CD14-positive monocyte (primary cell): ENCODE measurements around the gene HMGCS2. TPM values are rescaled to one million over a fixed set of nuclear protein-coding genes. Genes with fewer than 3 reads are reported as not detected.

Experiments used
- DNase-seq, 3 donors: peaks; one replicate each; pipeline ENCODE4 v3.0.0-alpha.2; 2011 to 2022
- H2AFZ ChIP-seq: 2 replicates; pipeline ENCODE4 v1.6.0; 2012; ENCODE audit warnings: mild to moderate bottlenecking, low read depth, low read length, inconsistent platforms; ENCODE audit not compliant: insufficient read depth, poor library complexity, severe bottlenecking
- H3K27ac ChIP-seq, 2 donors: 1 replicate in 1 of 2; 2 replicates in 1 of 2; pipeline ENCODE4 v1.5.1; 2012 to 2013; ENCODE audit warnings: low read length in 2 of 2, control low read depth in 1 of 2, inconsistent platforms in 1 of 2, low read depth in 1 of 2, mild to moderate bottlenecking in 1 of 2
- H3K27me3 ChIP-seq, 2 donors: one replicate each; pipeline versions ENCODE4 v1.6.0 to v1.6.1; 2011 to 2013; ENCODE audit warnings: low read length in 2 of 2; ENCODE audit not compliant: control insufficient read depth in 2 of 2, insufficient read depth in 2 of 2
- H3K36me3 ChIP-seq, 2 donors: replicated peaks in 1 of 2; 1 replicate in 1 of 2; 2 replicates in 1 of 2; pipeline versions ENCODE4 v1.5.1 to v1.6.1; 2012 to 2013; ENCODE audit warnings: low read length in 2 of 2, control low read depth in 1 of 2, inconsistent platforms in 1 of 2, mild to moderate bottlenecking in 1 of 2; ENCODE audit not compliant: insufficient read depth in 2 of 2, control insufficient read depth in 1 of 2
- H3K4me1 ChIP-seq, 2 donors: 1 replicate in 1 of 2; 2 replicates in 1 of 2; pipeline versions ENCODE4 v1.5.1 to v1.6.1; 2012 to 2013; ENCODE audit warnings: low read length in 2 of 2, control low read depth in 1 of 2, inconsistent platforms in 1 of 2, mild to moderate bottlenecking in 1 of 2, moderate library complexity in 1 of 2; ENCODE audit not compliant: insufficient read depth in 2 of 2, control insufficient read depth in 1 of 2
- H3K4me2 ChIP-seq: replicated peaks from 2 replicates; pipeline ENCODE3; 2012; ENCODE audit warnings: low read length, moderate library complexity, mild to moderate bottlenecking; ENCODE audit not compliant: poor library complexity, severe bottlenecking; ENCODE audit errors: extremely low read depth
- H3K4me3 ChIP-seq, 3 experiments: fragments of 200-600 bp in 1 of 3; sonication (generic) in 1 of 3; replicated peaks in 1 of 3; 1 replicate in 2 of 3; 2 replicates in 1 of 3; pipeline ENCODE4 v1.5.1; 2011 to 2013; ENCODE audit warnings: low read length in 3 of 3, mild to moderate bottlenecking in 3 of 3, control low read depth in 2 of 3, low read depth in 2 of 3, inconsistent platforms in 1 of 3, moderate library complexity in 1 of 3
- H3K79me2 ChIP-seq: 2 replicates; pipeline ENCODE4 v1.6.0; 2012; ENCODE audit warnings: mild to moderate bottlenecking, control low read depth, inconsistent platforms, low read length, moderate library complexity; ENCODE audit not compliant: insufficient read depth
- H3K9ac ChIP-seq: 2 replicates; pipeline ENCODE4 v1.6.0; 2017; ENCODE audit warnings: low read length, mild to moderate bottlenecking; ENCODE audit not compliant: insufficient read depth, poor library complexity, severe bottlenecking
- H3K9me3 ChIP-seq, 2 donors: replicated peaks in 1 of 2; 1 replicate in 1 of 2; 2 replicates in 1 of 2; pipeline versions ENCODE4 v1.5.1 to v1.6.1; 2012 to 2013; ENCODE audit warnings: low read length in 2 of 2, control low read depth in 1 of 2; ENCODE audit not compliant: control insufficient read depth in 1 of 2, insufficient read depth in 1 of 2
- H4K20me1 ChIP-seq: 2 replicates; pipeline ENCODE4 v1.6.0; 2012; ENCODE audit warnings: mild to moderate bottlenecking, low read length, control low read depth, moderate library complexity; ENCODE audit not compliant: insufficient read depth
- H3K27ac Mint-ChIP-seq, 7 donors: one replicate each; pipeline ENCODE4 v1.8.0; 2020; ENCODE audit warnings: mild to moderate bottlenecking in 7 of 7, mixed read lengths in 7 of 7, moderate library complexity in 6 of 7, inconsistent platforms in 2 of 7
- H3K27me3 Mint-ChIP-seq, 3 donors: one replicate each; pipeline ENCODE4 v1.8.0; 2021 to 2022; ENCODE audit warnings: low read depth in 3 of 3, mild to moderate bottlenecking in 3 of 3, mixed read lengths in 3 of 3, moderate library complexity in 3 of 3, inconsistent platforms in 1 of 3
- H3K36me3 Mint-ChIP-seq, 2 donors: one replicate each; pipeline ENCODE4 v1.8.0; 2020; ENCODE audit warnings: mixed read lengths in 2 of 2, inconsistent platforms in 1 of 2, mild to moderate bottlenecking in 1 of 2
- H3K4me1 Mint-ChIP-seq: one replicate; pipeline ENCODE4 v1.8.0; 2020; ENCODE audit warnings: mild to moderate bottlenecking, mixed read lengths
- H3K4me3 Mint-ChIP-seq, 2 donors: one replicate each; pipeline ENCODE4 v1.8.0; 2020; ENCODE audit warnings: mild to moderate bottlenecking in 2 of 2, mixed read lengths in 2 of 2, moderate library complexity in 1 of 2
- H3K9me3 Mint-ChIP-seq, 7 donors: one replicate each; pipeline ENCODE4 v1.8.0; 2020 to 2022; ENCODE audit warnings: mixed read lengths in 7 of 7, mild to moderate bottlenecking in 6 of 7, moderate library complexity in 6 of 7, inconsistent platforms in 2 of 7
- WGBS: methylation state at CpG from one replicate; pipeline ENCODE4 v1.1.5; 2013; ENCODE audit warnings: missing lambda C conversion rate; ENCODE audit not compliant: insufficient coverage; 5-methylcytosine and 5-hydroxymethylcytosine counted together
- intact Hi-C, 2 donors: fragments of 100-400 bp; cut with micrococcal nuclease; formaldehyde crosslinking; loops; one replicate each; pipeline versions ENCODE4 v1.15.0 to v1.15.1; 2023
- polyA plus RNA-seq, 3 donors: library from polyadenylated mRNA; depleted of rRNA in 1 of 3; unstranded in 2 of 3; stranded (reverse) in 1 of 3; fragments of 300-500 nt in 2 of 3; fragments of >200 nt in 1 of 3; fragmentation: Illumina TruSeq in 2 of 3; gene quantifications; 1 replicate in 2 of 3; 2 replicates in 1 of 3; pipeline ENCODE4 v1.2.3, GENCODE V29; 2012 to 2021
- TF ChIP-seq, protein P1 (sequence below): fragments of 200-600 bp; IDR thresholded peaks from one replicate; pipeline ENCODE4 v1.8.0; 2022; ENCODE audit warnings: antibody characterized with exemption, mild to moderate bottlenecking

Gene HMGCS2
- polyA plus RNA-seq, 3 donors = not detected

DNA sequence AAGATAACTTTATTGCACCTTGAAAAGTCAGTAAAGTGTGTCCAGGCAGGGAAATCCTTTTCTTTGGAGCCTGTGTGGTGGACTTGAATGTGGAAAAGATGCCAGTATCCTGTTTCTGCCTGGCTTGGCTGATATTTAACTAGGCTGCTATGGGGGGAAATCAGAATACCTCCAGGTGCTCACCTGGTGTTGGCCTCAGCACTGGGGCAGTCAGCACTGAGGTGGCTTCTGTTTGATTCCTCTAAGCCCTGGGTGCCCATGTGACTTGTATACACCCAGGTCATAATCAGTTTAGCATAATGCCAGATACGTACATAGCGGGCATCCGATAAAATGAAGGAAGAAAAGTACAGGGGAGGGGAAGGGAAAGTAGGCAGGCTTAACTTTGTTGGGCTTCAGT, 49.7 kb downstream of the HMGCS2 start:
- no peaks in the 10 kb centered on the region for H3K9me3 ChIP-seq
- no peak for DNase-seq
- H3K27ac ChIP-seq = no peak overlapping the region
- Mint-ChIP-seq H3K9me3 (no peaks in the 10 kb centered on the region), H3K27me3 (peaks cover 0 to 3% (median 1%) of the 10 kb centered on the region in 3 donors), H3K4me3 (no peak overlapping the region), H3K4me1 (peaks cover 17% of the 10 kb centered on the region), H3K36me3 (peaks cover 14 to 16% of the 10 kb centered on the region in 2 donors), H3K27ac (no peak overlapping the region)
- H3K4me1 ChIP-seq = no peaks in the 10 kb centered on the region
- peaks cover 0 to 20% of the 10 kb centered on the region in 2 donors for H3K36me3 ChIP-seq
- 93% methylated on average over 3 of the region's 3 CpGs for WGBS
- TF ChIP-seq, protein P1, sequence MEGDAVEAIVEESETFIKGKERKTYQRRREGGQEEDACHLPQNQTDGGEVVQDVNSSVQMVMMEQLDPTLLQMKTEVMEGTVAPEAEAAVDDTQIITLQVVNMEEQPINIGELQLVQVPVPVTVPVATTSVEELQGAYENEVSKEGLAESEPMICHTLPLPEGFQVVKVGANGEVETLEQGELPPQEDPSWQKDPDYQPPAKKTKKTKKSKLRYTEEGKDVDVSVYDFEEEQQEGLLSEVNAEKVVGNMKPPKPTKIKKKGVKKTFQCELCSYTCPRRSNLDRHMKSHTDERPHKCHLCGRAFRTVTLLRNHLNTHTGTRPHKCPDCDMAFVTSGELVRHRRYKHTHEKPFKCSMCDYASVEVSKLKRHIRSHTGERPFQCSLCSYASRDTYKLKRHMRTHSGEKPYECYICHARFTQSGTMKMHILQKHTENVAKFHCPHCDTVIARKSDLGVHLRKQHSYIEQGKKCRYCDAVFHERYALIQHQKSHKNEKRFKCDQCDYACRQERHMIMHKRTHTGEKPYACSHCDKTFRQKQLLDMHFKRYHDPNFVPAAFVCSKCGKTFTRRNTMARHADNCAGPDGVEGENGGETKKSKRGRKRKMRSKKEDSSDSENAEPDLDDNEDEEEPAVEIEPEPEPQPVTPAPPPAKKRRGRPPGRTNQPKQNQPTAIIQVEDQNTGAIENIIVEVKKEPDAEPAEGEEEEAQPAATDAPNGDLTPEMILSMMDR = no peak
- H4K20me1 ChIP-seq = no peaks in the 10 kb centered on the region
- H3K4me3 ChIP-seq = no peak overlapping the region
- no peak overlapping the region for H2AFZ ChIP-seq
- no peak overlapping the region for H3K9ac ChIP-seq
- no peaks in the 10 kb centered on the region for H3K27me3 ChIP-seq
- H3K4me2 ChIP-seq = no peak overlapping the region
- H3K79me2 ChIP-seq = peaks cover 35% of the 10 kb centered on the region
- intact Hi-C loops = no loop called here

DNA sequence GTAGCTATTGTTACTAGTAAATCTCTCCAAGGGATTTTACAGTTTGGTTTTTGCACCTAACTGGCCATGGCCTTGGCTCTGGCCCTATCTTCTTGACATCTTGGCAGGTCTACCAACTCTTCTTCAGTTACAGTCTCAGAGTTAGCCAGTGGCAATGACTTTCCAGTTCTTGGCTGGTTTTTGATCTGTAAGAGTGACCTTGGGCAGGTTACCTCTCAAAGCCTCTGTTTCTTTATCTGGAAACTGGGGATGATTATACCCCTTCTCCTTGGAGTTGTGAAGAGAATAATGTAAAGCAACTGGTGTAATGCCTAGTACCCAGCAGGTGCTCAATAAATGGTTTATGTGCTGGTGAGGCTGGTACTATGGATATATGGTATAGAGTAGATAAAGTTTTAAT, 50.3 kb downstream of the HMGCS2 start:
- H3K4me1 Mint-ChIP-seq = peaks cover 23% of the 10 kb centered on the region
- no peak overlapping the region for H3K27ac Mint-ChIP-seq
- no peaks in the 10 kb centered on the region for H3K27me3 ChIP-seq
- H3K4me3 ChIP-seq = no peak overlapping the region
- H3K9me3 Mint-ChIP-seq = no peaks in the 10 kb centered on the region
- no peaks in the 10 kb centered on the region for H4K20me1 ChIP-seq
- no peaks in the 10 kb centered on the region for H3K9me3 ChIP-seq
- H3K4me2 ChIP-seq = no peak overlapping the region
- peaks cover 35% of the 10 kb centered on the region for H3K79me2 ChIP-seq
- H3K27ac ChIP-seq = no peak overlapping the region
- DNase-seq = no peak
- peaks cover 0 to 4% (median 0%) of the 10 kb centered on the region in 3 donors for H3K27me3 Mint-ChIP-seq
- H3K9ac ChIP-seq = no peak overlapping the region
- TF ChIP-seq, protein P1 = no peak
- intact Hi-C loops = no loop called here
- H3K36me3 ChIP-seq = peaks cover 0 to 18% of the 10 kb centered on the region in 2 donors
- H3K4me1 ChIP-seq = no peaks in the 10 kb centered on the region
- peaks cover 14 to 15% of the 10 kb centered on the region in 2 donors for H3K36me3 Mint-ChIP-seq
- no peak overlapping the region for H3K4me3 Mint-ChIP-seq
- H2AFZ ChIP-seq = no peak overlapping the region
